GM19043 (cell line): ENCODE data around the gene CDK15.
A peak's percentile ranks its signal among the peaks of the same experiment; 100 is the strongest.

Experiments used
- ATAC-seq: cut with Tn5 transposase; IDR thresholded peaks from one replicate; pipeline ENCODE4 v1.9.1; 2021; ENCODE audit warnings: low read depth; ENCODE audit not compliant: unreplicated experiment

The CDK15 gene

DNA sequence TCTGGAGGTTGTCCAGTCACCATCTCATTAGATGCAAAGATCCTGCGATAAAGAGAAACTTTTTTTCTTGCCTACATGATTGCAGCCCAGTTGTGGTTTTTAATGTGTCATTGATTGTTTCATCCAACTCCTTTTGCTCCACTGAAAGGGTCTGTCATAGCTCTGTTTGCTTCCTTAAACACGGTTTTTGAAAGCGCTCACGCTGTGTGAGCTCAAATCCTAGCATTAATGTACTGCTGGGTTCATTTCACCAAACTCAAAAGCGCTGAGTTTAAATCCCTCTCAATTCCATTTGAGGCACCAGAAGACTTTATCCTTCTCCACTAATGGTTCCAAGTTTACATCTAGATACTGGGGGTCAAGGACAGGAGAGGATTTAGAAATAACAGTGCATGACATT lies 53.6 kb downstream of the CDK15 start:
- no peak for ATAC-seq

DNA sequence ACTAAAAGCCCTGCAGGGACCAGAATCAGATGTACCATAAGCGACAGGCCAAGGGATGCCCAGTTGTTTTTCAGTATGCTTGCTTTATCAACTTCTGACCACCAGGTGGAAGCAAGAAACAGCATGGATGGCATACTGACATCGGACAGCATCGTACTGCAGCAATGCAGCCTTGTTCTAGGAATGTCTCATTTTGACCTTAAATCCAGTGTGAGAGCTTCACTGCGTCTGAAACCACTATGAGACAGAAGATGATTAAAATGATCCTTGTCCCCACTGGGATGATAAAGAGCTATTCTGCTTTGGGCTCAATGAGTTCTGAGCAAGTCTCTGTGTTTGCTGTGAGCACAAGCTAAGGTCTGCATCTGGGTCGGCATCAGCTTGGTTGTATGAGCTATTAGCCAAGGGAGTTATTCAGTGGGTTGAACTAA lies 54.3 kb downstream of the CDK15 start:
- peak; percentile 87 for ATAC-seq

DNA sequence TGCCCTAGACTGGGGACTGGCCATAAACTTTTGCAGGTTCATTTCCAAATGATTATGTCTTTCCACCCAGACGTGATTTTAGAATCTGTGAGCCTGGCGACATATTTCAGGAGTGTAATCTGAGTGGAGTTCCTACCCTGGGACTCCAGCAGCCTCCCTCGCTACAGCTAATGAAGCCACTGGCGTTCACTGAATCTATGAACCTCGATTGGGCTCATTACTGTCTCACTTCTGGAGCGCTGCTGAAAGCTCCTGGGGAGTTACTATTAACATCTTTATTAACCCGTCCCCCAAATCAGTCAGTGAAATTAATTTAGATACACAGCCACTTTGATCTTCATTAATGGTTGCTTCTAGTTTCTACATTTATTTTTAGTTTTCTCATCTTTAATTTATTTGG lies 56.5 kb downstream of the CDK15 start:
- ATAC-seq = no peak

DNA sequence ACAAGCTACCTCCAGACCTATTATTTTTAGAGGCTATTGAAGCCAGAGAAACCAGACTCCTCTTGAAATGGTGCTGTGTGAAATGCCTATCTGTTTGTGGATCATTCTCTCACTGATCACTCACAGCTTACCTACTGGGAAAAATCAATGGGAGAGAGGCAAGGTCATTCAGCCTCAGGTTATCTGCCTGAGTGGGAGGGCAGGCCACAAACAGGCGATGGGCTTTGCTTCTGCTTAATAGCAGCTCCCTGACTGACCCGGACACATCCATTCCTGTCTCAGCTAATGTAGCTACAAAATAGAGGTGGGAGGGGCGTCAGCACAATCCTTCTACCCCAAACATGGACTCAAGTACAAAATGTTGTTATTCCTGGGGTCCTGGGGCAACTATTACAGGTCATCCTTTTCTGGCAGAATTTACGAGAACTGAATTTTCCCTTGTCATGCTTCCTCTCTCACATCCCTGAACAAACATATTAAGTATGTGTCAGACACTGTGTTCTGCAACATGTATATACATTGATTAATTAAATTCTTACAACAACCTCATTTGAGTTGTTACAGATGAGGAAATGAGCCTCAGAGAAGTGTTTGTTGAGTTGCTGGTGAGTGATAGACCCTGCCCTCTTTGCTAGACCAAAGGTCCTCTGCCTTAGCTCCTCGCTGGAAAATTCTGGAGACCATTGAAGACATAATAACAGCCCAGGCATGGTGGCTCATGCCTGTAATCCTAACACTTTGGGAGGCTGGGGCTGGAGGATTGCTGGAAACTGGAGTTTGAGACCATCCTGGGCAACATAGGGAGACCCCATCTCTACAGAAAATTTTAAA lies 60.5 kb downstream of the CDK15 start:
- no peak for ATAC-seq

DNA sequence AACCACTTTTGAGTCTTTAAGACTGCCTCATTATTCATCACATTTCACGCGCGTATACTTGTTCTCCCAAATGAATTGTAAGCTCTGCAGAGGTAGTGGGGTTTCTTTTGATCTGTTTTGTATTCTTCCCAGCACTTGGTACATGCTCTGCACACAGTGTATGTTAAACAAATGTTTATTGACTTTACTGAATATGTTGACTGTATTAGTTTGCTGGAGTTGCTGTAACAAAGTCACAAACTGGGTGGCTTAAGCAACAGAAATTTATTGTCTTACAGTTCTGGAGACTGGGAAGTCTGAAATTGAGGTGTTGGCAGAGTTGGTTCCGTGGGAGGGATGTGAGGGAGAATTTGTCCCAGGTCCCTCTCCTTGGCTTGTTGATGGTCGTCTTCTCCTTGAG lies 65.1 kb downstream of the CDK15 start:
- no peak for ATAC-seq

DNA sequence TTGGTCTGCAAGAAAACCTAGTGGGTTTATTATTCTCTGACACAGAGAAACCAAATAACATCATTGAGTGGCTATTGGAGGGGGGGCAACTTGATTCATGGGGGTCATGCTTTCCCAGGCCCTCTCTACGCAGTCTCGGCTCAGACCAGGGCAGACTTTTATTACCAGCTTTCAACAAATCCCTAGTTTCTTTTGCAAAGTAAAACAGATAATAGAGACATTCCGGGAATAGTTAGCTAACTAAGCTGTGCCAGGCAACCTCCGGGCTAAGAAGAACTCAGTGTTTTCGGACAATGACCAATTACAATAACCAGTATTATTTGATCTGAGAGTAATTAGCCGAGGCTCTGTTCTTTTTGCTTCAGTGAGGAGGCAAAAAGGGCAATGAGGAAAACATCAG lies 66.3 kb downstream of the CDK15 start:
- ATAC-seq = no peak

DNA sequence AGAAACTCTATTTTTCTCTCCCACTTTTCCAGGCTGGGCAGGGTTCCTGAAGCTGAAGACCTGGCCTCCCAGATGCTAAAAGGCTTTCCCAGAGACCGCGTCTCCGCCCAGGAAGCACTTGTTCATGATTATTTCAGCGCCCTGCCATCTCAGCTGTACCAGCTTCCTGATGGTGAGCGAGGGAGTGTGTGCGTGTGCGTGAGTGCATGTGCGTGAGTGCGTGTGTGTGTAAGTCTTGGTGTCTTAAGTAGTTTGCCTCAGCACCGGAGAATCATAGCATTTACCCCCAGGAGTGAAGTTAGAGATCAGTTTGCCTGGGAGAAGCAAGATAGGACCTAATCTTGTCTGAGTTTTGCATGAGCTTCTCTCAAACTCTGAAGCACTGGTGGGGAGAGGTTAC lies 73.7 kb downstream of the CDK15 start:
- no peak for ATAC-seq

DNA sequence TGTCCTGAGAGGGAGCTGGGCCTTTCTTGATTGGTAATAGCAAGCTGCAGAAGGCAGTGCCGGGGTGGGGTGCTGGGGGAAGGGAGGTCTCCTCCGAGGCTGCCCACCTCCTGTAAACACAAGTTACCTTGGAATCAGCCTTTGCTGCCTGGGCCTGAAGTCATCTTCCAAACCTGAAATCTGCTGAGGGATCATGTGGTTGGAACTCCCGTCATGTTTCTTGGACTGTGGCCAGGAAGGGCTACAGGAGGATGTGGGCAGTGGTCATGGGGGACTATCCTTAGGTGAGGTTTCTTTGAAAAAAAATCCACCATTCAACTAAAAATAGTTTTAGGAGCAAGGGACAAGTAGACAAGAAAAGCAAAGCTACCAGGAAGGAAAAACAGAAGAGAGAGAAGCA lies 74.2 kb downstream of the CDK15 start:
- peak; percentile 15 for ATAC-seq

DNA sequence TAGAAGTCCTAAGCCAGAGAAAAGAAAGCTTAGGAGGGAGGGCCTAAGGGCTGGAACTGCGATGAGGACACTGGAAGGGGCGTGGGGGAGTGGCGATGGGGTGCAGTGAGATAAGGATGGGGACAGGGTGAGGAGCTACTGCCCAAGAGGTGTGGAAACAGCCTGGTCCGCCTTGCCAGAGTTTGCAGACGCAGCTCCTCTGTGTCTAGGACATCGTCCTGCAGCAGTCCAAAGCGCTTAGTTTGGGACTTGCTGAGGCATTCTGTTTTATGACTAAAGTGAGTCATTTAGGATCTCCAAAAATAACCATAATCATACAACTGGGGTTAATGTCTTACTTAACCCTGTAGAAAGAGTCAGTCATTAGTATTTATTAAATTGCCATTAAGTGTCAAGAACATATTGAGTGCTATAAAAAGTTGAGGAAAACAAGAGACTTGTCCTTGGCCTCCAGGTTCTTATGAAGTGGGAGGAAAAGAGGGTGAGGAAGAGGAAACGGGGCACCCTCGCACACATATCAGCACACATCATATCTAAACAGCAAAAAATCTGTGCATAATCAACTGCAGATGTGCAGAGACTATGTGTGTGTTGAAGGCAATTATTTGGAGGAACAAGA lies 74.8 kb downstream of the CDK15 start:
- peak; percentile 60 for ATAC-seq

DNA sequence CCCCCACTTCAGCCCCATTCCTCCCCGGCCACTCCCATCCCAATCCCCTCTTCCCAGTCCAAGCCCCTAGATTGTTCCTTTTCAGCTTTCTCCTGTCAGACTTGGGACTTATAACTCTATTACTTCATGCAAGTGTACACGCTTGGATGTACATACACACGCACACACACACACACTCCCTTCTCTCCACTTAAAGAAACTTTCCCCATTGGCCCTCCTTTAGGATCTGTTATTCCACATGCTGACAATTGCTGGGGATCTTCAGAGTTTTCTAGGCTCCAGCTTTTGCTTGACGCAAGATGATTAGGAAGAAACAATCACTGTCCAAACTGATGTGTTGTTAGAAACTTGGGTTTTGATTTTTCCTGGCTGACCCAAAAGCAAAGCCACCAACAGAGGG lies 75.4 kb downstream of the CDK15 start:
- ATAC-seq = no peak

DNA sequence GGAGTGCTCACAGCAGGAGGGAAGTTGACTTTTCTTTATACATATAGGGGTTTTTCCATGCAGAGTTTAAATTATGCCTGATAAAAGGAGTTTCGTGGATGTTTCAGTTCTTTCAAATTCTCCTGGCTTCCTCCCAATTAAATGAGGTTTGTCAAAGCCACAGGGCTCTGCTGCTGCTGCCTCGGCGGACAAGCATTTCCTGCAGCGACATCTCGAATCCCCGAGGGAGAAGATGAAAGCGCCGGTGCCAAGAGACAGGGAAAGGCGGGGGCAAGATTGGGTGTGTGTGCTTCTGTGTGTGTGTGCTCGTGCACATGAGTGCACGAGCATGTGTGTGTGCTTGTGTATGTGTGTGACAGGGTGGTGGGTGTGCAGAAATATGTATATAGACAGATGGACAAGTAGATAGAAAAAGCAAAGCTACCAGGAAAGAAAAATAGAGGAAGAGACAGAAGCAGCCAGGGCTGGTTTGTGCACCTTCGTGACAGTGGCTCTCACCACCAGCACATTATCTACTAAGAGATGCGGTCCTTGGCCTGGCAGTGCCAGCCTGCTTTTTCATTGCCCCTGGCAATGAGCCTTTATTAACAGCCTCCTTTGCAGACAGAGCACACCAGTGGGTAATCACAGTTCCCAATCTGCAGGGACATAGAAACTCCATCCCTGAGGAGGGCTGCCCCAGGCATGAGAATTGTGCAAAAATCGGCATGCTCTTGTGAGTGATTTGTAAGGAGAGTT lies 76.2 kb downstream of the CDK15 start:
- ATAC-seq = peak; percentile 40

DNA sequence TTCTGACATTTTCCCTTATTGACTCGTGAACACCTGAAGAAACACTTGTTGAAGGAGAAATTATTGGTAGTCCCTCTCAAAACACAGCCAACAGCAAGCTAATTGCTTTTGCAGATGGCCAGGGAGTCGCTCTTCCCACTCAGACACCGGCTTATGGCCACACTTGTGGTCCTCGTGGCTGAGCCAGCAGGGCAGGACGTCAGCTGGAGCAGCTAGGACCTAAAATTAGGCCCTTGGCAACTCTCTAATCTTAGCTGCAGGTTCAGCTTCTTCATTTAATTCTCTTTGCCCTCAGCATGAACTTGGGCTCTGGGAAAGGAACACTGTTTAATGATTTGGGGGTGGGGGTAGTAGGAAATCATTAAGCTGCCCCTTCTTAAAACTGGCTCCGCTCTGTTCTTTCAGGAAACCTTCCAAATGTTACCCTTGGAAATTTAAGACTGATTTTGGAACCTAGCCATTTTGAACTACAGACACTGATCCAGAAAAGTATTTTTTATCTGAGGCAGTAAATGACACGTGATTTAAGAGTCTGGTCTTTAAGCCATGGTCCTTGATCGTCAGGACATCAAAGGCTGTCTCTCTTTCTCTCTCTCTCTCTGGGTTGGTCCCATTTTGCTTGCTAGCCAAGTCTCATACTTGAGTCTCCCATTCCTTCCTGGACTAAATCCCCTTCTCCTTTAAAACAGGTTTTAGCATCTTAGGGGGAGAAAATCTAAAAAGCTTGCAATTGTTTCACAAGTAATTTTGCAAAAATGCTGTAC lies 77.5 kb downstream of the CDK15 start:
- no peak for ATAC-seq

DNA sequence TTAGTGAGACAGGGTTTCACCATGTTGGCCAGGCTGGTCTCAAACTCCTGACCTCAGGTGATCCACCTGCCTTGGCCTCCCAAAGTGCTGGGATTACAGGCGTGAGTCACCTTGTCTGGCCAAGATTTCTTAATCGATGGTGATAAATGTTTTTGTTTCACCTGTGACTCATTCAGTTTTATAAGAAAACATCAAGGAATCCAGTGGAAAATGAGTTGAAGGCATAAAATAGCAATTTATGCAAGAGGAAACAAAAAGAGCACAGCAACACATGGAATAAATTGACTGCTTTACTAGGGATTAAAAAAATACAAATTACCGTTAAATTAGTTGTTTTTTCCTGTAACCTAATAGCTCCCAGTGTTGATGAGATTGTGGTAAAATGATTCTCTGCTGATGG lies 80.2 kb downstream of the CDK15 start:
- no peak for ATAC-seq

DNA sequence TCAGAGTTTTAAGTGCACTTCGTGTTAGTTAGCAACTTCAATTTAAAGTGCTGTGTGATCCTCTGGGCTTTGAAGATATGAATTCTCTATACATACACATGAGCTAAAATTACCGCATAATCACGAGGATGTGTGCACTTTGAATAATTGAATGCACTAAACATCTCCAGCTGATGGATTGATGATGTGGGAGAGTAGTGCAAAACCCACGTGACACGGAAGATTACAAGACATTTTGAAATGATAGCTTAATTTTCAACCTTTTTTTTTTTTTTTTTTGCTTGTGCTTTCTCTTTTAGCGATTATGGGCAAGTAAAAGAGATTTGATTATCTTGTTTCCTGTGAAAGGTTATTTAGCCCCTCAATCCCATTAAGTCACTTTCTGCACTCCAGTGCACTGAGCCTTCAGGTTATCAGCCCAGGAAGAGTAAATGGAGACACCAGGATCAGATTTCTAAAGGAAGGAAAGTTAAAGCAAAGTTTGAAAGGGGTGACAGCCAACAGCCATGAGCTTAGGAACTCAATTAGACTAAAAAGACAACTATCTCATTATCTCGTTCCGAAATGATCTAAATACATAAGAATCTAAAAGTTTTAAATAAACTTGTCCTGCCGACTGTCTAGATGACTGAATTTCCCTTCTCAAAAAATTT lies 81.6 kb downstream of the CDK15 start:
- ATAC-seq = no peak

DNA sequence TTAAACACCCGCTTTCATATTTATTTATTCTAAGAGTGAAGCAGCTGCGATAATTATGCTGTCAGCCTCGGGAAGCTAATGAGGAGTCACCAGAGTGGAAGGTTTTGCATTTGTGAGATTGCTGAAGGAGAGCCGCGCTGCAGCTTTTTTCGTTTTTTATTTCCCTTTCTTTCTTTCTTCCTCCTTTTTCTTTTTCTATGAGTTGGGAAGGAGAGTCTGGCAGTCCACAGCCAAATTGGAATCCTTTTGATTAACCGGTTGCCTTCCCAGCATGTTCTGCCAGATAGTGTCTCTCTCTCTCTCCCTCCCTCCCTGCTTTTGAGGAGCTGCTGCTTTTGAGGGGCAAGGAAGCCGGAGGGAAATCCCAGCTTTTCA lies 82.1 kb downstream of the CDK15 start:
- no peak for ATAC-seq

DNA sequence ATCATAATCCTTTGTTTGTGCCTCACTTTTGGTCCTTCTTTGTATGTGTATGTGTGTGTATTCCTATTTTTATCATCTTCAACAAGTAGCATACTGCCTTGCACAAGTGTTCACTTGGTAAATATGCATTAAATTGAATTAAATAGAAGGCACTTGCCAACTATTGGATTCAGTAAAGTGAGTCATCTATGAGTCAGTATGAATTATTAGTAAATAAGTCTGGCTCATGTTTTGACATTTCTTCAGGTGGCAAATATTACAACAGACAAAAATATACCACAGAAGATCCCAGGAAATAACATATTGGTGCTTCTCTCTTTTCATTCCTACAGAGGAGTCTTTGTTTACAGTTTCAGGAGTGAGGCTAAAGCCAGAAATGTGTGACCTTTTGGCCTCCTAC lies 84.1 kb downstream of the CDK15 start:
- ATAC-seq = no peak

DNA sequence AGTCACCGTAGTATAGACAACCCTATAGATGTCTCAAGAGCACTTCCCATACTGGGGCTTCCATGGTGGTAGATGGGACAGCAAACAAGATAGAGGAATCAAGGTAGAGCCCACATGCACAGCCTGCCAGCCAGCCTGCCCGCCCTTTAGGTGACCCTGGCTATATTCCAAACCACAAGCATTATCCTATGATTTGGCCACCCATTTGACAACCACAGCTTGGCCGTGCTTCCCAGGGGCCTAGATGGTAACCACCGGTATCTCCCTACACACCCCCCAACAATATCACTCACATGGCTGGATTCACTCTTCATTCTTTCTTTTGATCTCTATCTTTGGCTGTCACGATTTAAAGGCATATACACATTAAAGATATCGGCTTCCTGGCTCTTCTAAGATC lies 85.3 kb downstream of the CDK15 start:
- ATAC-seq = no peak

DNA sequence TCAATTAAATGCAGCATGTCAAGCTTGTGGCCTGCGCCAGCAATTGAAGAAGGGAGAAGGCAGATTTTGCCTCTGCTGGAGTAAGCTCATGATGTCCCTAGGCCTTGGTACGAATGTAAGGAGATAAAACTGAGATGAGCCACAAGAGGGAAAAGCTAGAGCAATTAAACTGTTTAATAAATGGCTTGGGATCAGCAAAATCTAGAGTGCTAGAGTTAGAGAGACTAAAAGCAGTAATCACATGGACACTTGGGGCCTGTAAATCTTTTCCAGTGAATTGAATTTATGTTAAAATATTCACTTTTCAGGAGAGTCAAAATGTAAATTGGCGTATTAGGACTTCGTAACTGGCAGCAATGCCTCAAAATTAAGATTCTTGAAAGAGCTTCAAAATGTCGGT lies 86.2 kb downstream of the CDK15 start:
- no peak for ATAC-seq

DNA sequence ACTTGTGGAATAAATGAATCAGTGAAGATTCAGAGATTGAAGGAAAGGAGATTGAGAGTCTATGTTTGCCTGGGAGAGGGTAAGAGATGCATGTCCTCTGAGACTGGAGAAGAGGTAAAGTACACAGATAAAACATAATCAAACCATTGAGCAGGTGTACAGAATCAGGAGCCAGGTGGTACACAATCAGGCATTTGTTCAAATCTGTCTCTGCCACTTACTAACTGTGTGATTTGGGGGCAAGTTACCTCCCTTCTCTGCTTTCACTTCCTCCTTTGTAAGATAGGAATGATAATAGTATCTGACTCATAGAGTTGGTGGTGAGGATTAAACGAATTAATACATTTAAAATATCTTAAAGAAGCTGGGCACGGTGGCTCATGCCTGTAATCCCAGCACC lies 94.0 kb downstream of the CDK15 start:
- ATAC-seq = peak; percentile 62

DNA sequence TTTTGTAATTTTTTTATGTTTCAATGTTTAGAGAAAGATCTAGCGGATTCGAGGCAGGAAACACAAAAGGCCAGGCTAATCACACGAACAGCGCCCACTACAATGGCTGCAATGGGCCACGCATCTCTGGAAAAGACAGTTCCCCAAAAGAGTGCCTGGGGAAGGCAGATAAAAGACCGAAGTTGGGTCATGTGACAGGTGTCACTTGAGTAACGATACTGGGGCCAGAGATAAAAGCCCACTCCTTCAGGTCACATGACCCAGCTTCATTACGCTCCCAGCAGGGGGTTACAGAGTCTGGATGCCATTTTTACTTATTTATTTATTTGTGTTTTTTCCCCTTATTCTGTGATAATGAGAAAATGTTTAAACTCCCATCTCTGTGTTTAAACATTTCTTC lies 95.4 kb downstream of the CDK15 start:
- no peak for ATAC-seq
